GM21360 (cell line): ENCODE measurements around the gene GPR35.
"Not testable (repeated sequence)": the region's sequence is repeated elsewhere in the genome, so short reads cannot be mapped to it uniquely, and the experiment has no call there.

Experiments used
- ATAC-seq: cut with Tn5 transposase; IDR thresholded peaks from one replicate; pipeline ENCODE4 v1.9.1; 2021; ENCODE audit warnings: mild to moderate bottlenecking, moderate library complexity; ENCODE audit not compliant: unreplicated experiment

Gene GPR35

GRCh38 chr2:240601831-240602160 is 23.5 kb upstream of the GPR35 start:
- no peak for ATAC-seq

- ATAC-seq = no peak
Observed at GRCh38 chr2:240602266-240603050, 22.8 kb upstream of the GPR35 start.

DNA sequence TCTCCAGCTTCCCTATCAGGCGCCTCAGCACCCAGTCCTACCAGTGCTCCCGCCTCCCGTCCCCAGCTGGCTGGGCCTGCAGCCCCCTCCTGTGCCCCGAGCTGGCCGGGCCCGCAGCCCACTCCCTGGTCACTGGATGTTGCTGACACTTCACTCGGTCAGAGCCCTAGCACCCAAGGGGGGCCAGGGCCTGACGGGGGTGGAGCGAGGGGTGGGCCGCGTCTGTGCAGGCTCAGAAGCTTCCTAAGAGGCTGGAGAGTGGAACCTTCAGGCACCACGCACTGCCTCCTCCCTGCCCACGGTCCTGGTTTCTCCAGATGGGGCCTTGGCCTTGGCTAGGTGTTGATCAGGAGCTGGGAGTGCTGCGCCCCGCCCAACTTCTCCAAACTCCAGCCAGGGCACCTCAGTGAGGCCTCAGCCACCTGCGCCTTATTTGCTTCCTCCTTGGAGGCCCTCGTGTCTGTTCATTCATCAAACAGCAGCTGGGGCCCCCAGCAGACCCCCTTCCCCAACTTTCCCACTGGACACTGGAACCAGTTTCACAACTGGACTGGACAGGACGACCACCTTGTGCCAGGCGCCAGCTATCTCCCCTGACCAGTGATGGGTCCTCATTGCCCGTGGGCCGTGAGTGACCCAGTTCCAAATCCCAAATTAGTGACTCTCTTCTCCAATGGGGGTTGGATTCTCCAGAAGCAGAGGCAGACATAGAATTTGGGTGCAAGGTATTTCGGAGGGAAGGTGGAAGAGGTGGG is 22.0 kb upstream of the GPR35 start:
- no peak for ATAC-seq

- ATAC-seq = no peak
Observed at GRCh38 chr2:240603846-240604245, 21.4 kb upstream of the GPR35 start.

DNA sequence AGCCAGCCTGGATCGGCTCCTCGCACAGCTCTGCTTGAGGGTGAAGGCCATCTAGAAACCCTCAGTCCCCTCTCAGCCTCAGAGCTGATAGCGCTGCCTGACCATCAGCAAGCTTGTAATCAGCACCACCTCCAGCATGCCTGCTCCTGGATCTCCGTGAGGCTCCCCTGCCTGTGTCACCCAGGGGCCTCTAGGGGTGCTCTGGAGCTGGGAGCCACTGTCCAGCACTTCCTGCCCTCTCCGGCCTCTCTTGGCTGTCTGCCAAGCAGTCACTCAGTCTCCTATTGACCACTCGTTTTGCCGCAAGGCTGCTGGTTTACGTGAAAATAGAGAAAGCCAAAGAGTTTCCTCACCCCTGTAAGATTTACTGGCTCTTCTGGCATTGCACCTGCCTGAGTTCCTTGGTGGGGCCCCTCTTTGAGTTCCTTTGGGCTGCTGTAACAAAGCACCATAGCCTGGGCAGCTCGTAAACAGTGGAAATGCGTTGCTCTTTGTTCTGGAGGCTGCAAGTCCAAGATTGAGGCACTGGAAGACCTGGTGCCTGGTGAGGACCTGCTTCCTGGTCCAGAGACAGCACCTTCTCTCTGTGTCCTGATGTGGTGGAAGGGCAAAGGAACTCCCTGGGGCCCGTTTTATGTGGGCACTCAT is 20.9 kb upstream of the GPR35 start:
- ATAC-seq = no peak

GRCh38 chr2:240604939-240605716 is 20.2 kb upstream of the GPR35 start:
- no peak for ATAC-seq

DNA sequence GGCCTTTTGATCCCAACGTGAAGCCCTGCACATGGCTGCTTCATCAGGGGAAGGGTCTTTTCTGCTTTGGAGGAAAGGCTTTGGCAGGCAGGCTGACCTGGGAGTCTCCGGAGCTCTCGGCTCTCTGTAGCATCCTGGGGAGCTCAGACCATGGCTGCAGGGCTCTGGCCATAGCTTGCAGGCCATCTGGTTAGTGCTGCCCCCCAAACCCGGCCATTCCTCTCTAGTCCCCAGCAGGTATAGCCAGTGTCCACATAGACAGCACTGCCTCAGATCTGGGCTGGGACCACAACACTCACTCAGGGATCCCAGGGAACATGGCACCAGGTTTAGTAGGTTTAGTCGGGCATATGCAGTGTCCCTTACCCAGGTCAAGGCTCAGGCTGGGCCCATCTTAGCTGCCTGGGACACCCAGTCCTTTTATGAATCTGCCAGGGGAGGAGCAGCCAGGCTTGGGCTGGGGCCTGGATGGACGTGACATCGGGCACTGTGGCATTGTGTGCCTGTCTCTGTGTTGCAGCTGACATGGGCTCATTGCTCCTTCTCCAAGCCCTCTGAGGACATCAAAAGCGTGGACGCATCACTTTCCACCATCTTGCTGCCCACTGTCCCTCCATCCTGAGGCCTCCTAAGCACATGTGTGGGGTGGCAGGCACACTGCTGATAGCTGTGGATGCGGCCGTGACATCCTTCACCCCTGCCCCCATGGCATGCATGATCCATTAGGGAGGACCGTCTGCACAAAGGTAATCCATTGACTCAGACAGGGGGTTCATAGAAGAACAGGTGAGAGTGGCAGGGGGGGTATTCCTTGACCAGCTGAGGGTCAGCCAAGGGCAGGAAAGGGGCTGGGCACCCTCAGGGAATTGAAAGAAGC is 19.2 kb upstream of the GPR35 start:
- ATAC-seq = no peak

DNA sequence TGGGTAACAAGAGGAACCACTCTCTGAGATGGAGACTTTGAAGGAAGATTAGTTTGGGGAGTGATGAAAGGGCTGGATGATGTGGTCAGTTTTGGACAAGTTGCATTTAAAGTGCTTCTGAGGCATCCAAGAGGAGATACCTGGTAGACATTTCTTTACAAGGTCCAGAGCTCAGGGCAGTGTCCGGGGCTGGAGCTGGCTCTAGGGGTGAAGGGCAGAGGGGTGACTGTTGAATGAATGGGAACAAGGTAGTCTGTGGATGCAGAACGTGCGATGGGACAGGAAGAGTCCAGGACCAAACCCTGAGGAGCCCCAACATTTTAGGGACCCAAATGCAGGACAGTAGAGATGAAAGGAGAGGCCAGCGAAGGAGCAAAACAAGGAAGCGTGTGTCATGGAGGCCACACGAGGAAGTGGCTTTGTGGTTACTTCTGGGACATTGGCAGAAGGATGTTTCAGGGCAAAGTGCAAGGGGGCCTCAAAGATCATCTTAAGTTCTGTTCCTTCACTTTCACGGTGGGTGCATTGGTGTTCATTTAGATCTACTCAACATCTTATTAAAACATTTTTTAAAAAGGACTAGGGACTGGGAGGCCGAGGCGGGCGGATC is 13.6 kb upstream of the GPR35 start:
- ATAC-seq = no peak

DNA sequence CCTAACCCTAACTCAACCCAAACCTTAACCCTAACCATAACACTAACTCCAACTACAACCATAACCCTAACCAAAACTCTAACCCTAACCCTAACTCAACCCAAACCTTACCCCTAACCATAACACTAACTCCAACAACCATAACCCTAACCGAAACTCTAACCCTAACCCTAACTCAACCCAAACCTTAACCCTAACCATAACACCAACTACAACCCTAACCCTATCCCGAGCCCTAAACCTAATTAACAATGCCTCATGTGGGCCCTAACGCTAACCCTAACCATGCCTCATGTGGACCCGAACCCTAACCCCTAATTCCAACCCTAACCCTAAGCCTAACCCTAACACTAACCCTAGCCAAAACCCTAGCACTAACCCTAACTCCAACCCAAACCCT is 11.5 kb upstream of the GPR35 start:
- no peak for ATAC-seq

DNA sequence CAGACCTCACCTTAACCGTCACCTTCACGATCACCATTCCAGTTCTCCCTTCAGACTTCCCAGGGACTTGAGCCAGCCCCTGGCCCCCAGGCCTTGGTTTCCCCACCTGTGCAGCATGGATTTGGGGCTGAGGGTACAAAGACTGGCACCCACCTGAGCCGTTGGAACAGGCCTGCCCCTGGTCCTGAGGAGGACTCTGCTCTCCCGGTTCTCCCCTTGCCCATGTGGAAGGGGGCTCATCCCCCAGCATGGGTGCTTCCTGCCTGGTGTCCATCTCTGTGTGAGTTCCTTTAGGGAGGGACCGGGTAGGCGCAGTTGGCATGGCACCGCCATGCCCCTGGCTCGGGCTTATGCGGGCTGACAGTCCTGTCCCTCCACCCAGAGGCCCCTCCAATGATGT is 10.9 kb upstream of the GPR35 start:
- ATAC-seq = no peak

- no peak for ATAC-seq
Observed at GRCh38 chr2:240615396-240615795, 9.9 kb upstream of the GPR35 start.

GRCh38 chr2:240615820-240616547 is 9.3 kb upstream of the GPR35 start:
- no peak for ATAC-seq

GRCh38 chr2:240616860-240617666 is 8.2 kb upstream of the GPR35 start:
- ATAC-seq = not testable (repeated sequence)

DNA sequence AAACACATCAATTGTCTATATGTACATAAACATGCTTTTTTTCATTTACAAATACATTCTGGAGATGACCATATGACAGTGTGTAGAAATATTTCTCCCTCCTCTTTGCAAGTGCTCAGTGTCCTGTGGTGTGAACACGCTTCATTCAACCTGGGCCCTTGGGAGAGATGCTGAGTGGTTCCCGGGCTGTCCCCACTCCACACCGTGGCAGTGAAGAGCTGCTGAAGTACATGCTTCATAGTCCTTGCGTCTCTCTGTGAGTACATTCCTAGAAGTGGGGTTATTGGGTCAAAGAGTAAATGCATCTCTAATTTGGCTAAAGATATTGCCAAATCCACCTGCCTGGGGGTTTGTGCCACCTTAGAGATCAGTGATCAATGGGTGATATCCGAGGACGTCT is 6.5 kb upstream of the GPR35 start:
- no peak for ATAC-seq

DNA sequence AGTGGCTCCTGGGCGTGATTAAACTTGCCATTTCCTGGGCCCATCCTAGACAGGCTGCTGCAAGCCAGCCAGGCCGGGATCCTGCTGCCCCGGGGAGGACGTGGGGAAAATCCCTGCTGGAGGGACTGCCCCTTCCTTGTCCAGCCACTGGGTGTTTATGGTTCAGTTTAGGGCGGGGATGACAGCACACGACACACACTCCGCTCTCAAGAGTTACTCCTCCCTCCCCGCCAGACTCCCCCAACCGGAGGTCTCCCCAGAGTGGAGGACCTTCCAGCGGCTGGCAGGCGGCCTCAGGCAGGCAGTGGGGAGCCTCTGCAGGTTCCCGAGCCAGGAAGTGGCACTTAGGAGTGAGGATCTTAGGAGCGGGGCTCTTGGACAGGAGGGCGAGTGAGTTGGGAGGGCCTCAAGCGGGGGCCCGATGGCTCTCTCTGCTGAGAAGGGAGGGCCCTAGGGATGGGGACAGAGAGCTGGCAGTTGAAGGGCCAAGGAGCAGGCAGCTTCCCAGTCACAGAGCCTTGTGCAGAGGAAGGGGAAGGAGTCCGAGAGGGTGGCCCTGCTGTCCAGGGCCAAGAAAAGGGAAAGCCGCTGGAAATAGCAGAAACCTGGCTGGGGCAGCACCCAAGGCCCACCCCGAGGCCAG is 5.7 kb upstream of the GPR35 start:
- no peak for ATAC-seq

DNA sequence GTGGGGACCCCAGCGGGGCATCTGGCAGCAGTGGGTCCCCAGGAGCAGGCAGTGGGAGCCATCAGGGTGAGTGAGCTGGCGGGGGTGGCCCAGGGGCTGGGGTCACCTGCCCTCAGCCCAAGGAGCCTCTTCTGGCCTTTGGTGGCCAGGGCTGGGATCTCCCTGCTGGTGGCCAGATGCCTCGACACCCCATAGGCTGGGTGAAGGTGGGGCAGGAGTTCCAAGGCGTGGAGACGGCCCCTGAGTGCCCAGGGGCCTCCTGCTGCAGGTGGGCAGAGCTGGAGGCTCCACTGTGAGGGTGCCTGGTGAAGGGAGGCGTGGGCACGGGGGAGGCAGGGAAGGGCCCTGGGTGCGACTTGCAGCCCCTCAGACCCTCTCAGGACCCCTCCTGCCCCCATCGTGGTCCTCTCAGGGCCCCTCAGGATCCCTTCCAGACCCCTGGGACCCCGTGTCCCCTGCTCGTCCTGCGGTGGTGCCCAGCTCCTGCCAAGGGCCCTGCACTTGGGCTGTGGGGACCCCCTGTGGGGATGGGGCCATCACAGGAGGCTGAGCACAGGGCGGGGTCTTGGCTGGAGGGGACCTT is 5.0 kb upstream of the GPR35 start:
- ATAC-seq = no peak

- no peak for ATAC-seq
Observed at GRCh38 chr2:240620859-240621258, 4.4 kb upstream of the GPR35 start.

- ATAC-seq = no peak
Observed at GRCh38 chr2:240622060-240622411, 3.2 kb upstream of the GPR35 start.
